ENCODE measurements around the gene MX2. TPM values are rescaled to one million over a fixed set of nuclear protein-coding genes. Genes with fewer than 3 reads are reported as not detected.
"Not testable (repeated sequence)": the region's sequence is repeated elsewhere in the genome, so short reads cannot be mapped to it uniquely, and the experiment has no call there.

The MX2 gene
- total and polyA plus RNA-seq, 4 donors: 4.2 to 33.4 (median 9.3) TPM

DNA sequence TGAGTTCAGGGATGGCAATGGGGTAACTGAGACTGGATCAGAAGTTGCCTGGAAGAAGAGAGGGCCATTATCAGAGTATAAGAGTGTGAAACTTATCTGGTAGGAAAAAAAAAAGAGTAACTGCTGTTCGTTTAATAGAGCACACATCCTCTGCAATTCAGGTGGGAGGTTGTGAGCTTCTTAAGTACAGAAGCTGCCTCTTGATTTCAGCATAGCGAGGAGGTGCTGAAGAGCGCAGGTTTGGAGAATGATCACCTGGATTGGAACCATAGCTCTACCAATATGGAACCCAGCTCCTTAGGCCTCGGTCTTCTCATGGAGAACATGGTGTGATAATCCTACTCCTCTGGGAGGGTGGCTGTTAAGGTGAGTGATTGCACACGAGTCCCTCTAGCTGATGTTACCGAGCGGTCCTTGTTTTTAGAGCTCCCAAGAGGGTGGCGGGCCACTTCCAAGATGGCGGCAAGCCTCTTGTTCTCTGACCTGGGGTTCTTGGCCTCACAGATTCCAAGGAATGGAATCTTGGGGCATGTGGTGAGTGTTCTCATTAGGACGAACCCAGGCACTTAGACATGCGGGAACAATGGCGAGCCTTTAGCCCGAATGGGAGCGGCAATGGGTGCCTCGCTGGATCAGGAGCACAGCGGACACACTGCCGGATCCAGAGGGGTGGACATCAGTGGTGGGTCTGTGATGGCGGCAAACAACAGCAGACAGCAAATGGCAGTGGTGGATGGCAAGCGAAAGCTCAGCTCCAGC lies 60.9 kb downstream of the MX2 start:
- Histone ChIP-seq H3K9ac (ENCODE audit: insufficient read depth in 1 of 2, low read length in 2 of 2) (no peak overlapping the region), H3K27me3 (ENCODE audit: control insufficient read depth in 3 of 3, insufficient read depth in 3 of 3, low read length in 2 of 3) (peaks cover 0 to 13% (median 8%) of the 10 kb centered on the region in 3 donors), H3K27ac (ENCODE audit: low read depth in 1 of 2, low read length in 1 of 2) (no peak overlapping the region), H3K4me1 (ENCODE audit: control insufficient read depth in 5 of 5, insufficient read depth in 5 of 5, low read length in 5 of 5) (peaks cover 0 to 10% (median 6%) of the 10 kb centered on the region in 5 donors), H3K9me3 (ENCODE audit: control insufficient read depth in 4 of 4, insufficient read depth in 3 of 4, low read length in 3 of 4) (no peaks in the 10 kb centered on the region), H3K4me3 (no peak overlapping the region), H3K36me3 (ENCODE audit: control insufficient read depth in 4 of 4, insufficient read depth in 4 of 4, low read length in 4 of 4) (no peaks in the 10 kb centered on the region)
- no peak for DNase-seq
- no peak for ATAC-seq (ENCODE audit: insufficient read depth, low FRiP score)
- TF ChIP-seq, protein P1, sequence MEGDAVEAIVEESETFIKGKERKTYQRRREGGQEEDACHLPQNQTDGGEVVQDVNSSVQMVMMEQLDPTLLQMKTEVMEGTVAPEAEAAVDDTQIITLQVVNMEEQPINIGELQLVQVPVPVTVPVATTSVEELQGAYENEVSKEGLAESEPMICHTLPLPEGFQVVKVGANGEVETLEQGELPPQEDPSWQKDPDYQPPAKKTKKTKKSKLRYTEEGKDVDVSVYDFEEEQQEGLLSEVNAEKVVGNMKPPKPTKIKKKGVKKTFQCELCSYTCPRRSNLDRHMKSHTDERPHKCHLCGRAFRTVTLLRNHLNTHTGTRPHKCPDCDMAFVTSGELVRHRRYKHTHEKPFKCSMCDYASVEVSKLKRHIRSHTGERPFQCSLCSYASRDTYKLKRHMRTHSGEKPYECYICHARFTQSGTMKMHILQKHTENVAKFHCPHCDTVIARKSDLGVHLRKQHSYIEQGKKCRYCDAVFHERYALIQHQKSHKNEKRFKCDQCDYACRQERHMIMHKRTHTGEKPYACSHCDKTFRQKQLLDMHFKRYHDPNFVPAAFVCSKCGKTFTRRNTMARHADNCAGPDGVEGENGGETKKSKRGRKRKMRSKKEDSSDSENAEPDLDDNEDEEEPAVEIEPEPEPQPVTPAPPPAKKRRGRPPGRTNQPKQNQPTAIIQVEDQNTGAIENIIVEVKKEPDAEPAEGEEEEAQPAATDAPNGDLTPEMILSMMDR (IDR thresholded peaks at IDR 0.05; ENCODE audit: control extremely low read depth, extremely low read depth): no peak
- WGBS, 2 donors: 95 to 97% methylated on average over 19 of the region's 19 CpGs

DNA sequence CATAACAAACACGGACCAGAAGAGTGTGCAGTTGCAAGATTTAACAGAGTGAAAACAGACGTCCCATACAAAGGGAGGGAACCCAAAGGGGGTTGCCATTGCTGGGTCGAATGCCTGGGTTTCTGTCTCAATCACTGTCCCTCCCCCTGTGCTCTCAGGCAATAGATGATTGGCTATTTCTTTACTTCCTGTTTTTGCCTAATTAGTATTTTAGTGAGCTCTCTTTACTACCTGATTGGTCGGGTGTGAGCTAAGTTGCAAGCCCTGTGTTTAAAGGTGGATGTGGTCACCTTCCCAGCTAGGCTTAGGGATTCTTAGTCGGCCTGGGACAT lies 61.4 kb downstream of the MX2 start:
- H3K9ac ChIP-seq (ENCODE audit: insufficient read depth in 1 of 2, low read length in 2 of 2); H3K36me3 ChIP-seq (ENCODE audit: control insufficient read depth in 4 of 4, insufficient read depth in 4 of 4, low read length in 4 of 4); DNase-seq; H3K4me3 ChIP-seq; H3K9me3 ChIP-seq (ENCODE audit: control insufficient read depth in 4 of 4, insufficient read depth in 3 of 4, low read length in 3 of 4); H3K27ac ChIP-seq (ENCODE audit: low read depth in 1 of 2, low read length in 1 of 2); ATAC-seq (ENCODE audit: insufficient read depth, low FRiP score): not testable (repeated sequence)
- Histone ChIP-seq H3K27me3 (ENCODE audit: control insufficient read depth in 3 of 3, insufficient read depth in 3 of 3, low read length in 2 of 3) (peaks cover 0 to 13% (median 12%) of the 10 kb centered on the region in 3 donors), H3K4me1 (ENCODE audit: control insufficient read depth in 5 of 5, insufficient read depth in 5 of 5, low read length in 5 of 5) (peaks cover 0 to 10% (median 6%) of the 10 kb centered on the region in 5 donors)
- 66 to 81% methylated on average over 5 of the region's 5 CpGs for WGBS, 2 donors

DNA sequence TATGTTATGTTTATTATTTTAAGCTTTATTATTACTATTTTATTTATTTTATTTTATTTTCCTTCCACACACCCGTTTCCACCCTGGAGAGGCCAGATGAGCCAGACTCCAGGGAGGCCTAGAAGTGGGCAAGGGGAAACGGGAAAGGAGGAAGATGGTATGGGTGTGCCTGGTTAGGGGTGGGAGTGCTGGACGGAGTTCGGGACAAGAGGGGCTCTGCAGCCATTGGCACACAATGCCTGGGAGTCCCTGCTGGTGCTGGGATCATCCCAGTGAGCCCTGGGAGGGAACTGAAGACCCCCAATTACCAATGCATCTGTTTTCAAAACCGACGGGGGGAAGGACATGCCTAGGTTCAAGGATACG lies 63.7 kb downstream of the MX2 start:
- H3K9ac ChIP-seq (ENCODE audit: insufficient read depth in 1 of 2, low read length in 2 of 2): no peak overlapping the region
- H3K27me3 ChIP-seq (ENCODE audit: control insufficient read depth in 3 of 3, insufficient read depth in 3 of 3, low read length in 2 of 3): peaks cover 0 to 15% (median 13%) of the 10 kb centered on the region in 3 donors
- H3K9me3 ChIP-seq (ENCODE audit: control insufficient read depth in 4 of 4, insufficient read depth in 3 of 4, low read length in 3 of 4): no peaks in the 10 kb centered on the region
- peaks cover 0 to 15% (median 0%) of the 10 kb centered on the region in 4 donors for H3K36me3 ChIP-seq (ENCODE audit: control insufficient read depth in 4 of 4, insufficient read depth in 4 of 4, low read length in 4 of 4)
- TF ChIP-seq, protein P1 (IDR thresholded peaks at IDR 0.05; ENCODE audit: control extremely low read depth, extremely low read depth): no peak
- no peak for DNase-seq
- ATAC-seq (ENCODE audit: insufficient read depth, low FRiP score): no peak
- H3K4me1 ChIP-seq (ENCODE audit: control insufficient read depth in 5 of 5, insufficient read depth in 5 of 5, low read length in 5 of 5): peaks cover 0 to 9% (median 5%) of the 10 kb centered on the region in 5 donors
- WGBS, 2 donors: 36 to 46% methylated on average over 7 of the region's 7 CpGs
- H3K4me3 ChIP-seq: peak overlapping the region; percentile 57
- peak overlapping the region; percentile 5 to 87 for H3K27ac ChIP-seq (ENCODE audit: low read depth in 1 of 2, low read length in 1 of 2)

DNA sequence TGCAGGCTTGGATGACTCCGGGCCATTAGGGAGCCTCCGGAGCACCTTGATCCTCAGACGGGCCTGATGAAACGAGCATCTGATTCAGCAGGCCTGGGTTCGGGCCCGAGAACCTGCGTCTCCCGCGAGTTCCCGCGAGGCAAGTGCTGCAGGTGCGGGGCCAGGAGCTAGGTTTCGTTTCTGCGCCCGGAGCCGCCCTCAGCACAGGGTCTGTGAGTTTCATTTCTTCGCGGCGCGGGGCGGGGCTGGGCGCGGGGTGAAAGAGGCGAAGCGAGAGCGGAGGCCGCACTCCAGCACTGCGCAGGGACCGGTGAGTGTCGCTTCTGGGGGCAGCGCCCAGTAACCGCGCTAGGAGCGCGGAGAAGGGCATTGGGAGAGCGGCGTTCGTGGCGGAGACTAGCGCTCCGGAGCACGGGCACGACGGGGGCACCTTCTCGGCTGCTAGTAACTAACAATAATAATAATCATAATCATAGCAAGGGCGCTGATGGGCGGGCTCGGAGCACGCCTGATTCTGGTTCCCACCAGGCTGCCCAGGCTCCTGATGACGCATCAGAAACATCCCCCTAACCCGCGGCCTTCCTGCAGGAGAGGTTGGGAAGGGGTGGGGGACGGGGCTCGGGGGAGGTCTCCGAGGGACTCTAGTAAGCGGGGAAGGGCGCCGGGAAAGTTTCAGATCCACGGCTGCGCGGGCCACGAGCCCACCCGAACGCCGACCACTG lies 64.3 kb downstream of the MX2 start, which contains the start of gene MX1:
Gene MX1 (plus strand): TSS at position 286 of the 722 bp plus-strand sequence. CDS start 5,832 bp downstream, outside the sequence.
- no peaks in the 10 kb centered on the region for H3K9me3 ChIP-seq (ENCODE audit: control insufficient read depth in 4 of 4, insufficient read depth in 3 of 4, low read length in 3 of 4)
- H3K4me3 ChIP-seq: peak within 1 kb of the TSS; percentile 57
- peaks cover 0 to 8% (median 5%) of the 10 kb centered on the region in 5 donors for H3K4me1 ChIP-seq (ENCODE audit: control insufficient read depth in 5 of 5, insufficient read depth in 5 of 5, low read length in 5 of 5)
- ATAC-seq (ENCODE audit: insufficient read depth, low FRiP score): peak; percentile 84
- peaks cover 0 to 15% (median 0%) of the 10 kb centered on the region in 4 donors for H3K36me3 ChIP-seq (ENCODE audit: control insufficient read depth in 4 of 4, insufficient read depth in 4 of 4, low read length in 4 of 4)
- TF ChIP-seq, protein P1 (IDR thresholded peaks at IDR 0.05; ENCODE audit: control extremely low read depth, extremely low read depth): no peak
- 1% methylated on average over 65 of the region's 65 CpGs for WGBS, 2 donors
- DNase-seq: peak; percentile 42 to 60 (median 49)
- H3K9ac ChIP-seq (ENCODE audit: insufficient read depth in 1 of 2, low read length in 2 of 2): no peak within 1 kb of the TSS
- H3K27ac ChIP-seq (ENCODE audit: low read depth in 1 of 2, low read length in 1 of 2): peak within 1 kb of the TSS; percentile 5 to 87
- H3K27me3 ChIP-seq (ENCODE audit: control insufficient read depth in 3 of 3, insufficient read depth in 3 of 3, low read length in 2 of 3): peaks cover 0 to 15% (median 13%) of the 10 kb centered on the region in 3 donors

Data from lung (tissue), 12 donors.